GM23248 (cell line): ENCODE data around the gene SLC2A5.

ENCODE experiments used
- EZH2 ChIP-seq: fragments of 200-600 bp; sonication (generic); IDR thresholded peaks from 2 replicates; pipeline ENCODE4 v1.6.1; 2018; ENCODE audit warnings: antibody characterized with exemption, mild to moderate bottlenecking; ENCODE audit not compliant: insufficient read depth, poor library complexity, severe bottlenecking
- EZH2phosphoT487 ChIP-seq: fragments of 200-600 bp; sonication (generic); IDR thresholded peaks from 2 replicates; pipeline ENCODE4 v1.6.1; 2018; ENCODE audit warnings: antibody characterized with exemption, moderate library complexity, mild to moderate bottlenecking, low read depth; ENCODE audit not compliant: insufficient read depth

DNA sequence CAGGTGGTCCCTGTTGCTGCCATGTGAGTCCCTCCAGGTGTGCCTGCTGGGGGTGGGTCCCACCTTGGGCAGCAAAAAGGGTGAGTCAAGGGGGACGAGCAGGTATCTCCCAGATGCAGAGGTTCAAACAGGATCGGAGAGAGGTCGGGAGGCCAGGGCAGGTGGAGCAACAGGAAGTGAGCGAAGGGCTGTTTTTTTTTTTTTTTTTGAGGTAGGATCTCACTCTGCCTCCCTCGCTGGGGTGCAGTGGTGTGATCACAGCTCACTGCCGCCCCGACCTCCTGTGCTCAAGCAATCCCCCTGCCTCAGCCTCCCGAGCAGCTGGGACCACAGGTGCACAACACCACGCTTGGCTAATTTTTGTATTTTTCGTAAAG is 82.6 kb downstream of the SLC2A5 start:
- TF ChIP-seq EZH2phosphoT487, result no peak
- no peak for TF ChIP-seq EZH2
